CD14-positive monocyte (primary cell): Measurements from ENCODE around the gene KLHL40. TPM values are rescaled to one million over a fixed set of nuclear protein-coding genes. Genes with fewer than 3 reads are reported as not detected.

Experiments used
- DNase-seq, 3 donors: peaks; one replicate each; pipeline ENCODE4 v3.0.0-alpha.2; 2011 to 2022
- H2AFZ ChIP-seq: 2 replicates; pipeline ENCODE4 v1.6.0; 2012; ENCODE audit warnings: mild to moderate bottlenecking, low read depth, low read length, inconsistent platforms; ENCODE audit not compliant: insufficient read depth, poor library complexity, severe bottlenecking
- H3K27ac ChIP-seq, 2 donors: 1 replicate in 1 of 2; 2 replicates in 1 of 2; pipeline ENCODE4 v1.5.1; 2012 to 2013; ENCODE audit warnings: low read length in 2 of 2, control low read depth in 1 of 2, inconsistent platforms in 1 of 2, low read depth in 1 of 2, mild to moderate bottlenecking in 1 of 2
- H3K27me3 ChIP-seq, 2 donors: one replicate each; pipeline versions ENCODE4 v1.6.0 to v1.6.1; 2011 to 2013; ENCODE audit warnings: low read length in 2 of 2; ENCODE audit not compliant: control insufficient read depth in 2 of 2, insufficient read depth in 2 of 2
- H3K36me3 ChIP-seq, 2 donors: replicated peaks in 1 of 2; 1 replicate in 1 of 2; 2 replicates in 1 of 2; pipeline versions ENCODE4 v1.5.1 to v1.6.1; 2012 to 2013; ENCODE audit warnings: low read length in 2 of 2, control low read depth in 1 of 2, inconsistent platforms in 1 of 2, mild to moderate bottlenecking in 1 of 2; ENCODE audit not compliant: insufficient read depth in 2 of 2, control insufficient read depth in 1 of 2
- H3K4me1 ChIP-seq, 2 donors: 1 replicate in 1 of 2; 2 replicates in 1 of 2; pipeline versions ENCODE4 v1.5.1 to v1.6.1; 2012 to 2013; ENCODE audit warnings: low read length in 2 of 2, control low read depth in 1 of 2, inconsistent platforms in 1 of 2, mild to moderate bottlenecking in 1 of 2, moderate library complexity in 1 of 2; ENCODE audit not compliant: insufficient read depth in 2 of 2, control insufficient read depth in 1 of 2
- H3K4me2 ChIP-seq: replicated peaks from 2 replicates; pipeline ENCODE3; 2012; ENCODE audit warnings: low read length, moderate library complexity, mild to moderate bottlenecking; ENCODE audit not compliant: poor library complexity, severe bottlenecking; ENCODE audit errors: extremely low read depth
- H3K4me3 ChIP-seq, 3 experiments: fragments of 200-600 bp in 1 of 3; sonication (generic) in 1 of 3; replicated peaks in 1 of 3; 1 replicate in 2 of 3; 2 replicates in 1 of 3; pipeline ENCODE4 v1.5.1; 2011 to 2013; ENCODE audit warnings: low read length in 3 of 3, mild to moderate bottlenecking in 3 of 3, control low read depth in 2 of 3, low read depth in 2 of 3, inconsistent platforms in 1 of 3, moderate library complexity in 1 of 3
- H3K79me2 ChIP-seq: 2 replicates; pipeline ENCODE4 v1.6.0; 2012; ENCODE audit warnings: mild to moderate bottlenecking, control low read depth, inconsistent platforms, low read length, moderate library complexity; ENCODE audit not compliant: insufficient read depth
- H3K9ac ChIP-seq: 2 replicates; pipeline ENCODE4 v1.6.0; 2017; ENCODE audit warnings: low read length, mild to moderate bottlenecking; ENCODE audit not compliant: insufficient read depth, poor library complexity, severe bottlenecking
- H3K9me3 ChIP-seq, 2 donors: replicated peaks in 1 of 2; 1 replicate in 1 of 2; 2 replicates in 1 of 2; pipeline versions ENCODE4 v1.5.1 to v1.6.1; 2012 to 2013; ENCODE audit warnings: low read length in 2 of 2, control low read depth in 1 of 2; ENCODE audit not compliant: control insufficient read depth in 1 of 2, insufficient read depth in 1 of 2
- H4K20me1 ChIP-seq: 2 replicates; pipeline ENCODE4 v1.6.0; 2012; ENCODE audit warnings: mild to moderate bottlenecking, low read length, control low read depth, moderate library complexity; ENCODE audit not compliant: insufficient read depth
- H3K27ac Mint-ChIP-seq, 7 donors: one replicate each; pipeline ENCODE4 v1.8.0; 2020; ENCODE audit warnings: mild to moderate bottlenecking in 7 of 7, mixed read lengths in 7 of 7, moderate library complexity in 6 of 7, inconsistent platforms in 2 of 7
- H3K27me3 Mint-ChIP-seq, 3 donors: one replicate each; pipeline ENCODE4 v1.8.0; 2021 to 2022; ENCODE audit warnings: low read depth in 3 of 3, mild to moderate bottlenecking in 3 of 3, mixed read lengths in 3 of 3, moderate library complexity in 3 of 3, inconsistent platforms in 1 of 3
- H3K36me3 Mint-ChIP-seq, 2 donors: one replicate each; pipeline ENCODE4 v1.8.0; 2020; ENCODE audit warnings: mixed read lengths in 2 of 2, inconsistent platforms in 1 of 2, mild to moderate bottlenecking in 1 of 2
- H3K4me1 Mint-ChIP-seq: one replicate; pipeline ENCODE4 v1.8.0; 2020; ENCODE audit warnings: mild to moderate bottlenecking, mixed read lengths
- H3K4me3 Mint-ChIP-seq, 2 donors: one replicate each; pipeline ENCODE4 v1.8.0; 2020; ENCODE audit warnings: mild to moderate bottlenecking in 2 of 2, mixed read lengths in 2 of 2, moderate library complexity in 1 of 2
- H3K9me3 Mint-ChIP-seq, 7 donors: one replicate each; pipeline ENCODE4 v1.8.0; 2020 to 2022; ENCODE audit warnings: mixed read lengths in 7 of 7, mild to moderate bottlenecking in 6 of 7, moderate library complexity in 6 of 7, inconsistent platforms in 2 of 7
- CTCF ChIP-seq: fragments of 200-600 bp; IDR thresholded peaks from one replicate; pipeline ENCODE4 v1.8.0; 2022; ENCODE audit warnings: antibody characterized with exemption, mild to moderate bottlenecking
- WGBS: methylation state at CpG from one replicate; pipeline ENCODE4 v1.1.5; 2013; ENCODE audit warnings: missing lambda C conversion rate; ENCODE audit not compliant: insufficient coverage; 5-methylcytosine and 5-hydroxymethylcytosine counted together
- intact Hi-C, 2 donors: fragments of 100-400 bp; cut with micrococcal nuclease; formaldehyde crosslinking; loops; one replicate each; pipeline versions ENCODE4 v1.15.0 to v1.15.1; 2023
- polyA plus RNA-seq, 3 donors: library from polyadenylated mRNA; depleted of rRNA in 1 of 3; unstranded in 2 of 3; stranded (reverse) in 1 of 3; fragments of 300-500 nt in 2 of 3; fragments of >200 nt in 1 of 3; fragmentation: Illumina TruSeq in 2 of 3; gene quantifications; 1 replicate in 2 of 3; 2 replicates in 1 of 3; pipeline ENCODE4 v1.2.3, GENCODE V29; 2012 to 2021

The KLHL40 gene
- polyA plus RNA-seq, 3 donors: not detected

- H3K27me3 ChIP-seq: no peaks in the 10 kb centered on the region
- H3K9me3 Mint-ChIP-seq: peaks cover 0 to 2% (median 0%) of the 10 kb centered on the region in 7 donors
- no peak for DNase-seq
- no peak overlapping the region for H3K27ac ChIP-seq
- no peak overlapping the region for H3K4me3 ChIP-seq
- WGBS: 89% methylated on average over 7 of the region's 8 CpGs
- H3K9me3 ChIP-seq: no peaks in the 10 kb centered on the region
- peaks cover 15% of the 10 kb centered on the region for H3K4me1 Mint-ChIP-seq
- no peak overlapping the region for H3K4me3 Mint-ChIP-seq
- TF ChIP-seq CTCF: no peak
- intact Hi-C loops: no loop called here
- H3K36me3 Mint-ChIP-seq: no peaks in the 10 kb centered on the region
- H3K4me2 ChIP-seq: no peak overlapping the region
- H3K27me3 Mint-ChIP-seq: peaks cover 0 to 5% (median 2%) of the 10 kb centered on the region in 3 donors
- H3K36me3 ChIP-seq: no peaks in the 10 kb centered on the region
- H3K79me2 ChIP-seq: no peaks in the 10 kb centered on the region
- H3K4me1 ChIP-seq: peaks cover 7 to 8% of the 10 kb centered on the region in 2 donors
- H4K20me1 ChIP-seq: no peaks in the 10 kb centered on the region
- H3K27ac Mint-ChIP-seq: peak overlapping the region in 1 of 7 donors; percentile 25
- H3K9ac ChIP-seq: no peak overlapping the region
- no peak overlapping the region for H2AFZ ChIP-seq
Measured at GRCh38 chr3:42735019-42735418, 49.7 kb downstream of the KLHL40 start.

- Histone ChIP-seq H3K4me3 (no peak overlapping the region), H3K9me3 (no peaks in the 10 kb centered on the region), H3K27me3 (no peaks in the 10 kb centered on the region), H3K9ac (no peak overlapping the region), H3K27ac (no peak overlapping the region), H2AFZ (no peak overlapping the region), H3K79me2 (no peaks in the 10 kb centered on the region), H3K4me2 (no peak overlapping the region), H4K20me1 (no peaks in the 10 kb centered on the region), H3K36me3 (no peaks in the 10 kb centered on the region), H3K4me1 (peaks cover 7 to 8% of the 10 kb centered on the region in 2 donors)
- Mint-ChIP-seq H3K27me3 (peaks cover 0 to 5% (median 2%) of the 10 kb centered on the region in 3 donors), H3K9me3 (peaks cover 0 to 2% (median 0%) of the 10 kb centered on the region in 7 donors), H3K4me3 (no peak overlapping the region), H3K4me1 (peaks cover 15% of the 10 kb centered on the region), H3K36me3 (no peaks in the 10 kb centered on the region), H3K27ac (no peak overlapping the region)
- DNase-seq: no peak
- 97% methylated on average over 10 of the region's 12 CpGs for WGBS
- intact Hi-C loops: no loop called here
- no peak for TF ChIP-seq CTCF
Measured at GRCh38 chr3:42735615-42736014, 50.3 kb downstream of the KLHL40 start.
